Memory B cell (primary cell): ENCODE results near the gene PIGT.

Experiments
- ATAC-seq: fragments of 150-1000 bp; cut with Tn5 transposase; 2 replicates; pipeline ENCODE4 v1.10.0; 2021; ENCODE audit warnings: low read depth, mild to moderate bottlenecking, moderate library complexity
- DNase-seq, 2 donors: peaks; one replicate each; pipeline ENCODE4 v3.0.0; 2022; ENCODE audit warnings: low spot score in 2 of 2
- H3K27ac Mint-ChIP-seq: one replicate; pipeline ENCODE4 v1.8.0; 2022; ENCODE audit warnings: mild to moderate bottlenecking, moderate library complexity, mixed read lengths
- H3K27me3 Mint-ChIP-seq: one replicate; pipeline ENCODE4 v1.8.0; 2022; ENCODE audit warnings: mixed read lengths
- H3K36me3 Mint-ChIP-seq: one replicate; pipeline ENCODE4 v1.8.0; 2022; ENCODE audit warnings: mild to moderate bottlenecking, mixed read lengths
- H3K4me1 Mint-ChIP-seq: one replicate; pipeline ENCODE4 v1.8.0; 2022; ENCODE audit warnings: mixed read lengths
- H3K4me3 Mint-ChIP-seq: one replicate; pipeline ENCODE4 v1.8.0; 2022; ENCODE audit warnings: mild to moderate bottlenecking, moderate library complexity, mixed read lengths
- H3K9me3 Mint-ChIP-seq: one replicate; pipeline ENCODE4 v1.8.0; 2022; ENCODE audit warnings: mixed read lengths

PIGT gene

GRCh38 chr20:45387274-45387673 is 28.7 kb upstream of the PIGT start:
- no peak overlapping the region for H3K27ac Mint-ChIP-seq
- DNase-seq (no peak), ATAC-seq (no peak)
- H3K27me3 Mint-ChIP-seq, result no peaks in the 10 kb centered on the region
- peaks cover 4% of the 10 kb centered on the region for H3K9me3 Mint-ChIP-seq
- no peaks in the 10 kb centered on the region for H3K4me1 Mint-ChIP-seq
- H3K36me3 Mint-ChIP-seq, result peaks cover 11% of the 10 kb centered on the region
- H3K4me3 Mint-ChIP-seq, result no peak overlapping the region

- Mint-ChIP-seq H3K27ac (no peak overlapping the region), H3K4me1 (no peaks in the 10 kb centered on the region), H3K9me3 (peaks cover 4% of the 10 kb centered on the region), H3K4me3 (no peak overlapping the region), H3K27me3 (no peaks in the 10 kb centered on the region), H3K36me3 (peaks cover 15% of the 10 kb centered on the region)
- DNase-seq, result no peak
- ATAC-seq, result no peak
These were observed 25.0 kb upstream of the PIGT start for GRCh38 chr20:45390931-45391330.

GRCh38 chr20:45391559-45391958 is 24.4 kb upstream of the PIGT start:
- DNase-seq (no peak), ATAC-seq (no peak)
- H3K36me3 Mint-ChIP-seq, result peaks cover 16% of the 10 kb centered on the region
- H3K9me3 Mint-ChIP-seq, result peaks cover 4% of the 10 kb centered on the region
- no peaks in the 10 kb centered on the region for H3K27me3 Mint-ChIP-seq
- H3K4me3 Mint-ChIP-seq, result no peak overlapping the region
- H3K27ac Mint-ChIP-seq, result no peak overlapping the region
- no peaks in the 10 kb centered on the region for H3K4me1 Mint-ChIP-seq

- Mint-ChIP-seq H3K4me1 (no peaks in the 10 kb centered on the region), H3K4me3 (no peak overlapping the region), H3K27me3 (no peaks in the 10 kb centered on the region), H3K27ac (no peak overlapping the region), H3K9me3 (no peaks in the 10 kb centered on the region), H3K36me3 (peaks cover 9% of the 10 kb centered on the region)
- DNase-seq (no peak), ATAC-seq (no peak)
These were observed 23.2 kb upstream of the PIGT start for GRCh38 chr20:45392733-45393132.

- ATAC-seq, result no peak
- DNase-seq, result no peak
- Mint-ChIP-seq H3K4me3 (no peak overlapping the region), H3K27ac (no peak overlapping the region), H3K27me3 (no peaks in the 10 kb centered on the region), H3K36me3 (peaks cover 11% of the 10 kb centered on the region), H3K4me1 (no peaks in the 10 kb centered on the region), H3K9me3 (peaks cover 6% of the 10 kb centered on the region)
These were observed 21.5 kb upstream of the PIGT start for GRCh38 chr20:45394221-45395113.

GRCh38 chr20:45395114-45395415 is 20.9 kb upstream of the PIGT start:
- H3K4me1 Mint-ChIP-seq, result no peaks in the 10 kb centered on the region
- H3K27ac Mint-ChIP-seq, result no peak overlapping the region
- no peaks in the 10 kb centered on the region for H3K27me3 Mint-ChIP-seq
- DNase-seq (no peak), ATAC-seq (no peak)
- peaks cover 17% of the 10 kb centered on the region for H3K36me3 Mint-ChIP-seq
- no peak overlapping the region for H3K4me3 Mint-ChIP-seq
- peaks cover 10% of the 10 kb centered on the region for H3K9me3 Mint-ChIP-seq

- ATAC-seq, result no peak
These were observed 16.9 kb upstream of the PIGT start for GRCh38 chr20:45399018-45399417.

GRCh38 chr20:45400346-45401031 is 15.5 kb upstream of the PIGT start:
- DNase-seq, result no peak
- Mint-ChIP-seq H3K4me3 (no peak overlapping the region), H3K4me1 (peaks cover 5% of the 10 kb centered on the region), H3K9me3 (peaks cover 14% of the 10 kb centered on the region), H3K27me3 (peaks cover 2% of the 10 kb centered on the region), H3K27ac (no peak overlapping the region), H3K36me3 (peaks cover 26% of the 10 kb centered on the region)
- no peak for ATAC-seq

More at GRCh38 chr20:45399018-45399417, 16.9 kb upstream of the PIGT start:
- Mint-ChIP-seq H3K36me3 (peaks cover 27% of the 10 kb centered on the region), H3K27ac (no peak overlapping the region), H3K9me3 (peaks cover 14% of the 10 kb centered on the region), H3K4me3 (no peak overlapping the region), H3K27me3 (no peaks in the 10 kb centered on the region), H3K4me1 (no peaks in the 10 kb centered on the region)
- no peak for DNase-seq

- H3K36me3 Mint-ChIP-seq, result peaks cover 22% of the 10 kb centered on the region
- H3K9me3 Mint-ChIP-seq, result peaks cover 14% of the 10 kb centered on the region
- H3K27me3 Mint-ChIP-seq, result peaks cover 2% of the 10 kb centered on the region
- ATAC-seq (no peak), DNase-seq (no peak)
- H3K27ac Mint-ChIP-seq, result no peak overlapping the region
- no peak overlapping the region for H3K4me3 Mint-ChIP-seq
- peaks cover 9% of the 10 kb centered on the region for H3K4me1 Mint-ChIP-seq
These were observed 13.0 kb upstream of the PIGT start for GRCh38 chr20:45402946-45403345.

- no peak for ATAC-seq
- Mint-ChIP-seq H3K4me1 (peaks cover 14% of the 10 kb centered on the region), H3K36me3 (peaks cover 16% of the 10 kb centered on the region), H3K9me3 (peaks cover 9% of the 10 kb centered on the region), H3K4me3 (peak overlapping the region; percentile 66), H3K27ac (no peak overlapping the region), H3K27me3 (peaks cover 2% of the 10 kb centered on the region)
- DNase-seq, result no peak
These were observed 11.5 kb upstream of the PIGT start for GRCh38 chr20:45404438-45404837.

GRCh38 chr20:45405571-45406259 is 10.2 kb upstream of the PIGT start:
- no peak for DNase-seq
- Mint-ChIP-seq H3K27me3 (peaks cover 2% of the 10 kb centered on the region), H3K4me1 (peaks cover 14% of the 10 kb centered on the region), H3K27ac (no peak overlapping the region), H3K36me3 (peaks cover 12% of the 10 kb centered on the region), H3K9me3 (peaks cover 4% of the 10 kb centered on the region), H3K4me3 (peak overlapping the region; percentile 83)
- no peak for ATAC-seq

GRCh38 chr20:45406260-45407066 is 9.5 kb upstream of the PIGT start:
- peak overlapping the region; percentile 83 for H3K4me3 Mint-ChIP-seq
- ATAC-seq, result peak; percentile 49
- H3K27me3 Mint-ChIP-seq, result peaks cover 2% of the 10 kb centered on the region
- peak overlapping the region; percentile 5 for H3K27ac Mint-ChIP-seq
- H3K36me3 Mint-ChIP-seq, result peaks cover 11% of the 10 kb centered on the region
- peaks cover 4% of the 10 kb centered on the region for H3K9me3 Mint-ChIP-seq
- peaks cover 14% of the 10 kb centered on the region for H3K4me1 Mint-ChIP-seq
- no peak for DNase-seq

GRCh38 chr20:45407067-45407745 is 8.7 kb upstream of the PIGT start:
- H3K27me3 Mint-ChIP-seq, result peaks cover 2% of the 10 kb centered on the region
- no peak for DNase-seq
- H3K36me3 Mint-ChIP-seq, result peaks cover 9% of the 10 kb centered on the region
- peak overlapping the region; percentile 83 for H3K4me3 Mint-ChIP-seq
- H3K27ac Mint-ChIP-seq, result peak overlapping the region; percentile 5
- no peak for ATAC-seq
- peaks cover 14% of the 10 kb centered on the region for H3K4me1 Mint-ChIP-seq
- no peaks in the 10 kb centered on the region for H3K9me3 Mint-ChIP-seq
